Activated naive CD4-positive, alpha-beta T cell treated with Interleukin-2 at 50 U/mL for 16 hours (primary cell): ENCODE measurements around the gene ATP8B1.
"Not testable (repeated sequence)": the region's sequence is repeated elsewhere in the genome, so short reads cannot be mapped to it uniquely, and the experiment has no call there.

Experiments used
- DNase-seq: peaks from one replicate; pipeline ENCODE4 v3.0.0-alpha.2; 2020

ATP8B1 gene

DNA sequence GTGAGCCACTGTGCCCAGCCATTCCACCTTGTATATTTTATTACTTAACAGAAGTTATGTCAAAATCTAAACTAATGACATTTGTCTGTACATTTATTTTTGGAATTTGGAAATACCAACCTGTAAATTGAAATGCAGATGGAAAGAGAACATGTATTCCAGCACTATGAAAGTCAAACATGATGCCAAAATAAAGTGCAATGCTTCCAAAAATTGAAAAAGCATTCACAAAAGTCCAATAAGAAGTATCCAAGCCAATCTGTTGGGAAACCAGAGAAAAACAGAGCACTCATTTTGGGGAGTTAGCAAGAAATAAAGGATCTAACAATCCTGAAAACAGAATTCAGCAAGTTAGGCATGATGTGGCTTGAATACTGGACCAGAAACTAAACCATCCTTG lies 151.2 kb downstream of the ATP8B1 start:
- DNase-seq, result no peak

DNA sequence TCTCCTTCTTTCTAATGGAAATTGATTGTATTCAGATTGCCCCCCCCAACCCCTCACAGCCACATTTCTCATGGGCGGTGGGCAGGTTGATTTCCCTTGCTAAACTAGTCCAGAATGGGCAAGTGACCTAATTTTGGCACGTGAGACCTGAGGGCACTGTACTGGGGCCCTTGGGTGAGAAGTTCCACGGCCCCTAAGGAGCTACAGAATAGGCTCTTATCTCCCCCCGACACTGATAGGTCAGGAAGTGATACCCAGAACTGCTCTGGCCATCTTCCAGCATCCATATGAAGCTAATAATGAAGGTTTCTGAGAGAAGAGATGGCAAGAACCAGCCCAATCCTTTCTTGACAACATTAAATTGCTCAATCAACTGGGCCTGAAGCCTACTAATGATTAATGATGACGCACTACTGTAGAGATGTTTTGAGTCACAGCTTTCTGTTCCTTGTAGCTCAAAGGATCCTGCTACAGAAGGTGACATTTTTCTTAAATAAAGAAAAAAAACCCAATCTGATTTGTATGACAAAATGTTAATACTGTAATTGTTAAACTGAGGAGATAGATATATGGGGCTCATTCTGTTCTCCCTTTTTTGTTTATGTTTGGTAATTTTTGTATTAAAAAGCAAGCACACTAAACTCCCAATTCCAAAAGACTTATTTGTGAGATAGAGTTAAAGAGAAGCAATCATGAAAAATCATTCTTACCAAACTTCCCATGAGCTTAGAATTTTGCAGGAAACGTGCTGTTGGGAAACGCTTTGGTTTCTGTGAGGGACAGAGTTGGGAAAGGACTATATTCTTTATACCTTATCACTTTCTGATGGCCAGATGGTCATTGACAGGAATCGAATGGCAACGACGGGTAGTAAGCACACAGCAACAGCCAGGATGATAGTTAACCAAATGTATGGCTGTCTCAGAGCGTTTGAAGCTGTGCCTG lies 153.3 kb downstream of the ATP8B1 start:
- no peak for DNase-seq

DNA sequence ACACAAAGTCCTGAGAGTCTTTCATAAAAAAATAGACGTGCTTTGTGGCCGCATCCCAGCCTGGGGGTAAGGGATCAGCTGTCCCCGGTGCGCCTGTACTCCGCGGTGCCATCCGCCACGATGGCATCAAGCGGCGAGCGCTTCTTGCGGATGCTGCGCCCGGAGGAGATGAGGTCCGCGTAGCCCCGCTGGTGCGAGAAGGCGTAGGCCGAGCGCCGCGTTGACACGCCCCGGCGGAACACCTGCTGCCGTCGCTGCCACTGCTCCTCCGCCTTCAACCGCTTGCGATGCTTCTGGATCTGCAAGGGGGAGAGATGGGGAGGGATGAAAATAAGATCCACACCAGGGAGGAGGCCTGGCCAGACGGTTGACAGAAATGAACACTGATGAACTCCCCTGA lies 154.7 kb downstream of the ATP8B1 start:
- no peak for DNase-seq

DNA sequence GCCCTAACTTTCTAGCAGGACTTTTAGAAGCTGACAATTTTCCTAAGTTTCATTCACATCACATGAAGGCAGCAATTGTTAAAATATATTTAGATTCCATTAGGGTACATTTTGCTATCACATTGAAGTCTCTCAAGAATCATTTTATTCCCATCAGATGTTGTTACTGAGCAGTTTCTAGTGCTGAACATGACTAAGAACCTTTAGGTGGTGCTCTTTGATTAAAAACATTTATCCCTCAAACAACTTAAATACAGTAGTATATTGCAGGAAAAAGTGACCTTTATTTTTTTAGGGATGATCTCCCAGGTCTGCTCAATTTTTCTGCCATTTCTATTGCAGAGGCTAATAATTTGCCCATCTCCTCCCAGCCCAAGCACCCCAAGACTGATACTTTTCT lies 158.6 kb downstream of the ATP8B1 start:
- DNase-seq, result no peak

DNA sequence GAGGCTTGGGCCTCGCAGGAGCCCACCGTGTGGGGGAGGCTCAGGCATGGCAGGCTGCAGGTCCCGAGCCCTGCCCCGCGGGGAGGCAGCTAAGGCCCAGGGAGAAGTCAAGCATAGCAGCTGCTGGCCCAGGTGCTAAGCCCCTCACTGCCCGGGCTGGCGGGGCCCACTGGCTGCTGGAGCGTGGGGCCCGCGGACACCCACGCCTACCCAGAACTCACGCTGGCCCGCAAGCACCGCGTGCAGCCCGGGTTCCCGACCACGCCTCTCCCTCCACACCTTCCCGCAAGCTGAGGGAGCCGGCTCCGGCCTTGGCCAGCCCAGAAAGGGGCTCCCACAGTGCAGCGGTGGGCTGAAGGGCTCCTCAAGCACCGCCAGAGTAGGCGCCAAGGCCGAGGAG lies 159.4 kb downstream of the ATP8B1 start:
- not testable (repeated sequence) for DNase-seq

DNA sequence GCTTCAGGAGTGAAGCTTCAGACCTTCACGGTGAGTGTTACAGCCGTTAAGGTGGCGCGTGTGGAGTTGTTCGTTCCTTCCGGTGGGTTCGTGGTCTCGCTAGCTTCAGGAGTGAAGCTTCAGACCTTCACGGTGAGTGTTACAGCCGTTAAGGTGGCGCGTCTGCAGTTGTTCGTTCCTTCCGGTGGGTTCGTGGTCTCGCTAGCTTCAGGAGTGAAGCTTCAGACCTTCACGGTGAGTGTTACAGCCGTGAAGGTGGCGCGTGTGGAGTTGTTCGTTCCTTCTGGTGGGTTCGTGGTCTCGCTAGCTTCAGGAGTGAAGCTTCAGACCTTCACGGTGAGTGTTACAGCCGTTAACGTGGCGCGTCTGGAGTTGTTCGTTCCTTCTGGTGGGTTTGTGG lies 160.7 kb downstream of the ATP8B1 start:
- not testable (repeated sequence) for DNase-seq

DNA sequence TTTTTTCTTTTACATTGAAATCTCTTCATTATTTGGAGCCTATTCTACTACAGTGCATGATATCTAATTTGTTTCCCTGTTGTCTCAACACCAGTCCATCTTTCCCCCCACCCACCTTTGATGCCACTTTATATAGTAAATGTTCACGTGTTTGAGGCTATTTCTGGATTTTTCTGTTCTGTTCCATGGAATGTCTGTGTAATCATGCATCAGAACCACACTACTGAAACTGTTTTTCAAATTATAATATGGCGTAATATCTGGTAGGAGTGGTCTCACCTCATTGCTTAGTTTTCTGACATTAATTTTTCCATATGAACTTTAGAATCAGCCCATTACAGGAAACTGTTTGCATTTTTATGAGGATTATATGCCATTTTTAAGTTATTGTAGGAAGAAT lies 162.4 kb downstream of the ATP8B1 start:
- no peak for DNase-seq

DNA sequence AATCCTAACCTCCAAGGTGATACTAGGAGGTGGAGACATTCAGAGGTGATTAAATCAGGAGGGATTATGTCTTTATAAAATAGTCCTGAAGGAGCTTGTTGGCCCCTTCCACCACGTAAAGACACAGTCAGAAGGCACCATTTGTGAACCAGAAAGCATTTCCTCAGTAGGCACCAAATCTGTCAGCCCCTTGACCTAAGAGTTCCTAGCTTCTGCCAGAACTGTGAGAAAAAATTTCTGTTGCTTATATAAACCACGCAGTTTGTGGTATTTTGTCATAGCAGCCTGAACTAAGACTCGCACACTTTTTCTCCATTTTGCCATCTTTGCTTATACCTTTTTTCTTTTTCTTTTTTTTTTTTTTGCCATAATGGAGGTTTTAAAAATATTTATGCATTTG lies 162.9 kb downstream of the ATP8B1 start:
- DNase-seq, result no peak

DNA sequence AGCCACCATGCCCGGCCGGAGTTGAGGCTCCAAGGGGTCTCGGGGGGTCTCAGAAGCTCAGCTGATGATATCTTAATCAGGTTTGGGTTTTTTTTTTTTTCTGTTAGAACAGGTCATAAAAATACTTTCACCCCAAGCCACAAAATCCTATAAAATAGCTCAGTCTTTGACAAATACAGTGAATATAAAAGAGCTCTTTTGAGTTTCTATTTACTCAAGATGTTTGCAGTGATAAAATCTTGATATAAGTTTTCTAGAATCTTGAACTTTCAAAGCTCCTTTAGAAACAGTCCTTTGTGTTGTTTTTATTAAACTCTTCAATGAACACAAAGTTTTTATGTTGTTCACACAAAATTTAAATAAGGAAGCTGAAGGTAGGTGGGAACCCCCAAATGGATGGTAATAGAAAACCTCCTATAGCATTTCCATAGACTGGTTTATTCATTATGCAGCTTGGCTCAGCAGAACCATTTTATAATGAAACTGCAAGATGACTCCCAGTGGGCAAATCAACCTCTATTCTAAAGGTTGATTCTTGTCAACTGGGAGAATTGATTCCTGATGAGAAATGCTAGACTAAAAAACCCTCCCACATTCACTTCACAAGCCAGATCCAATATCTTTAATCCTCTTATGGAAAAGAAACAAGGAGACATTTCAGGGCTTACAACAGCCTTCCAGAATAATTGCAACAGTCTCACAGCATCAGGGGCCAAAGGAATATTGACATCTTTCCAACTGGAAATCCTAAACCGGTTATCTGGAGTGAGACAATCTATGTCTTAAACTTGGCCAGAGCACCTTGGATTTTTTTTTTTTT lies 167.9 kb downstream of the ATP8B1 start:
- DNase-seq, result no peak

DNA sequence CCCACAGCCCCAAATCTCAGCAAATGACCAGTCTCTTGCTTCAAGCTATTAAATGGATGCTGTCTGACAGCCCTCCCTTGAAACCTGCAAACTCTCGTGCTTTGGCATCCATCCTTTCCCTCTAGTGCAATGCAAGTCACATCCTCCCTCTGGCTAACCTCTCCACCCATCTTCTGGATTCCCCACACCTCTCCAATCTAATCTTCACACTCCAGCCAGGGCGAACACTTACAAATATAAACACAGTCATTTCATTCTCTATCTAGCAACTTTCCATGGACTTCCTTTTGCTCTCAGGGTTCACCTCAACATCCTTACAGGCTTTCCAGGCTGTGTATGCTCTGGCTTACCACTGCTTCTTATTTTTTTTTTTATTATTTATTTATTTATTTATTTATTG lies 171.4 kb downstream of the ATP8B1 start:
- no peak for DNase-seq

DNA sequence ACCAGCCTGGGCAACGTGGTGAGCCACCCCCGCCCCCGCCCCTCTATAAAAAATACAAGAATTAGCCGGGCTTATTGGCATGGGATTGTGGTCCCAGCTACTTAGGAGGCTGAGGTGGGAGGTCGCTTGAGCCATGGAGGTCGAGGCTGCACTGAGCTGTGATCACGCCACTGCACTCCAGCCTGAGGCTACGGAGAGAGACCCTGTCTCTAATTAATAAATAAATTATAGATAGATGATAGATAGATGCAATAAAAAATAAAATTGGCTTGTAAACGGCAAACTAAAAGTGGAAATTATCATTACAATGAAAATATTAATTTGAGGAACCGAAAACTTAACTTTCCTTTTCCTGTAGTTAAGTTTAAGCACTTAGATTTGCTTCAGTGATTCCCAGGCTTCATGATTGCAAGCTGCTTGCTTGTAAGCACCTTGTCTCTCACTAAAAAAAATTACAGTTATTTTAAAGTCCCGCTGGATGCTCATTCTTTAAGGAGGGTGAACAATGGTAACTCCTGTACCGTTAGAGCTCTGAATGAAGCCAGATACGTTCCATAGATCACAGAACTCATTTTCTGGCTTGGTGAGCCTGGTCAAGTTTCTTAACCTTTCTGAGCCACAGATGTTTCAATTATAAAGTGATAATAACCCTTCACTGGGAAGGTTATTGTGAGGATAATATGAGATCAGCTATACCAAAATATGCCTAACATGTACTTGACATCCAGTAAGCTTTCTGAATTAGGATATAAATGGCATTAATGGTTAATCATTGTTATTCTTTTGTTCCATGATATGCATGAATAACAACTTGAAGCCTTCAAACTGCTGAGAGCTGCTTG lies 172.1 kb downstream of the ATP8B1 start:
- no peak for DNase-seq

DNA sequence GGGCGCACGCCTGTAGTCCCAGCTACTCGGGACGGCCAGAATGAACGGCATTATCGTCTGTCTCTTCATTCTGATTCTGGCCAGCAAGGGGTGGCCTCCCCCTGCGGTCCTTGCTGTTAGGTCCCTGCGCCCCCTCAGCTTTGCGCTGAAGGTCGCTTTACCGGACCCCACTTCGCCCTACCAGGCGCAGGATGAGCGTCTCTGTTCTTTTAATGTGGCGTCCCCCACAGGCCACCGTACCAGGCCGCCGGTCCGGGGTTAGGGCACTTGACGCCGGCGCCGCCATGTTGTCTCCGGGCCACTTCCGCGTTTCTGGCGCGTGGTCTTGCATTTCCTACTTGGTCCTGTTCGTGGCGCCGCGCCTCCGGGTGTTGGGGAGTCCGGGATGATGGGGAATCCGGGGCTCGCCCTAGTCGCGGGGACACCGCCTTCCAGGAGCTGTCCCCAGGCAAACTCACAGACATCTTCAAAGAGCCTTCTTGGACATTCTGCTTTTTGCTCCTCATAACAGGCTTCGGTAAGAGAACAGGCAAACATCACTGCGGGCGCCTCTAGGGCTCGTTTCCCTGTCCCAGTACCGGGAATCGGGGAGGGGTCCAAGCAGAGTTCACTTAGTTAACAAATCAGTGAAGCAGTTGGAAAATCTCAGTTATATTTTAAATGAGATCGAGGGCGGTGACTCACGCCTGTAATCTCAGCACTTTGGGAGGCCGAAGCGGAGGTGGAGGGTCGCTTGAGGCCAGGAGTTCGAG lies 172.9 kb downstream of the ATP8B1 start:
- peak; percentile 95 for DNase-seq

DNA sequence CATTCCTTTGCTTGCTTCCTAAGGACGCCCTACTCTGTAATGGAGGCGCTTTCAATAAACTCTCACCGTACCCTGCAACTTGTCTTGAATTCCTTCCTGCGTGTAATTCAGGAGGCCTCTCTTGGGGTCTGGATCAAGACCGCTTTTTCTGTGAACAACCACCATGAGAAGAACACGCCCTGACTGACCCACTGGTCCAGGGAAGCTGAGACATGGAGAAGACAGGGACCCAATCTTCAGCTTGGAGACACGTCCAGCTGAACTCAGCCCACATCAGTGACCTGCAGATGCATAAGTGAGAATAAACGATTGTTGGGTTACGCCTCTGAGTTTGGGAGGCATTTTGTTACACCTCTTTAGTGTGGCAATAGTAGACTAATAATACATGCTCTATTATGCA lies 173.7 kb downstream of the ATP8B1 start:
- DNase-seq, result no peak

DNA sequence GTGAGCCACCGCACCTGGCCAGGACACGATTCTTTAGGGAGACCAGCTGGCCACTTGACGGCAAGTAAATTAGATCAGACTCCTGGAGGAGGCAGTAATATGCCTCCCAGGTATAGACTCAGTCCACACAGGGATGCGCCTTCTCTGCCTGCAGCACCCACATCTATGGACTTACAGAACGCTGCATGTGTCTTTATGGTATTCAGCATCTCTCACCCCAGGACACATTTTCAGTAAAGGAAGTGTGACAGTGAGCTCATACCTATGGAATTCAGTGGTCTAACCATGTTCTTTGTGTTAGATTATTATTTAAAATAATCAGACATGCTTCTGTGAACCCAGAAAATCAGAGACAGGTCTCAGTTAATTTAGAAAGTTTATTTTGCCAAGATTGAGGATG lies 175.6 kb downstream of the ATP8B1 start:
- no peak for DNase-seq

DNA sequence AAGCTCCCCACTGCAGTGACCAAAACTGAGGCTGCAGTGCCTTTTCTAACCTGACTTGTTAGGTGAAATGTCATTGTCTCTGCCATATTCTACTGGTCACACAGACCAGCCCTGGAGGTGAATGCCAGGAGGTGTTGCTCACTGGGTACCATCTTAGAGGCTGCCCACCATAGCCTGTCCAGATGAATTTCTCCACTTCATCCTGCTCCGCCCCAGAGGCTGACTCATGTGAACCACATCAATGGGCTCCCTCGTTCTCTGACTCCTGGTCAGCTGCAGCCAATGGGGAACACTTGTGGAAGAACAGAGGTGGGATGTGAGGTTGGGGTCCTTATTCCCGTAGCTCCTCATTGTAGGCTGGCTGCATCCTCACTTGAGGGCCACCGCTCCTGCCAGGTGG lies 178.1 kb downstream of the ATP8B1 start:
- DNase-seq, result no peak

DNA sequence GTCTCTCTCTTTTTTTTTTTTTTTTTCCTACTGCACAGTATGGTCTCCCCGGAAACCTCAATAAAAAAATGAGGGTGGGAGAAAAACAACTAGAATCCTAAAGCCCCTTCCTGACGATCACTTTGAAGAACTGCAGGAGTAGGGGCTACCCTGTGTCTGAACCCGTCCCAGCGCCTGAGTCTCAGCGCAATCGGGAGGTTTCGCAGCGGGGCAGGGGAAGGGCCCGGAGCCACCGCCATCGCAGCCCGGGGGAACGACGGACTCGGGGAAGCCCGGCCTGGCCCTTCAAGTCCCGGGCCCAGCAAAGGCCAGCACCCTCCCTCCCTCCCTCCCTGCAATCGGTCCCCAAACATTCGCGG lies 181.9 kb downstream of the ATP8B1 start:
- DNase-seq, result no peak

DNA sequence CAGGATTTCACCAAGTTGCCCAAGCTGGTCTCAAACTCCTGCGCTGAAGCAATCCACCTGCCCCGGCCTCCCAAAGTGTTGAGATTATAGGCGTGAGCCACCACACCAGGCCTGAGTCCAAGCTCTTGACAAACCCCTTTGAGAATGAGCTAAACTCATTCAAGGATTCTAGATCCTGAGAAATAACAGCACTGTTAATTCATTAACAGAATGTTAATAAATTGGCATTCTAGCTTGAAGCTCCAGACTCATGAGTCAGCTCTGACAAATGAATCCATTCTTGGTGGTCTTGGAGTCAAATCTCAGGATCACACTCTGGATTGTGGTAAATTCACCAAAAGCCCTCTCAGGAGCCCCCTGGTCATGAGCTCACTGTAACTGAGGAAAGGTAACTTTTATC lies 183.2 kb downstream of the ATP8B1 start:
- DNase-seq, result no peak

DNA sequence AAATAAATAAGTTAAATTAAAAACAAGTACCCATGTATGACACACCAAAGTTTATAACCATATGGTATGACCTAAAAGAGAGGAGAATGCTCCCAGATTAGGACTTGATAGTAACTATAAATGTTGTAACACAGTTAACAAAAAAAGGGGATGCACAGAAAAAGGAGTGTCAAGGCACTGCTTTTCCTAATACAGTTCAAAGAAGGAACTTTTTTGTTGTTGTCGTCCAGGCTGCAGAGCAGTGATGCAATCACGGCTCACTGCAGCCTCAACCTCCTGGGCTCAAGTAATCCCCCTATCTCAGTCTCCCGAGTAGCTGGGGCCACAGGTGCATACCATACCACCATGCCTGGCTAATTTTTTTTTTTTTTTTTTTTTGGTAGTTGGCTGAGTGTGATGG lies 184.2 kb downstream of the ATP8B1 start:
- no peak for DNase-seq

DNA sequence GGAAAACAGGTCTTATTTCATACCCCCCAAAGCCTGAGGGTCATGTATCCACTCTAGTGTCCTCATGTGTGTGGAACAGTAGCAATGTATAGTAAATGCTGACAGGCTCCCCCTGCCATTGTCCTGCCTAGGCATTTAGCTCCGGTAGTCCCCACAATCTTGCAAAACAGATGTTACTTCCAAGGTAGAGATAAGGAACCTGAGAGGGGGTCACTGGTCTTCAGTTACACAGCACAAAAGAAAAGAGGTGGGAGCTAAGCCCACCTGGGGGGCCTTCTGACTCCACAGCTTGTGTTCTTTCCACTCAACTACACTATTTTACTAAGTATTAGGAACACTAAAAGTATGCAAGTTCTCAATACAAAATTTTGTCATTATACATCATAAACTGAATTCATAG lies 199.2 kb downstream of the ATP8B1 start:
- DNase-seq, result no peak
